Small intestine (tissue), 7 donors: ENCODE results near the gene CCL22. TPM values are rescaled to one million over a fixed set of nuclear protein-coding genes. Genes with fewer than 3 reads are reported as not detected.

Source experiments
- DNase-seq, 2 donors: peaks; one replicate each; pipeline versions ENCODE4 v3.0.0 to v3.0.0-alpha.2; 2013
- FAIRE-seq: peaks from 2 replicates; lab custom pipeline; 2012; peaks lifted over from hg19 to GRCh38; lab: Jason Lieb, UNC
- H3K27ac ChIP-seq, 3 donors: one replicate each; pipeline ENCODE4 v1.5.1; 2013; ENCODE audit warnings: low read length in 2 of 3, mild to moderate bottlenecking in 2 of 3, control low read depth in 1 of 3, inconsistent platforms in 1 of 3, low read depth in 1 of 3, moderate library complexity in 1 of 3
- H3K27me3 ChIP-seq, 3 donors: one replicate each; pipeline ENCODE4 v1.6.1; 2013; ENCODE audit warnings: low read length in 3 of 3, inconsistent platforms in 1 of 3; ENCODE audit not compliant: control insufficient read depth in 3 of 3, insufficient read depth in 3 of 3
- H3K36me3 ChIP-seq, 3 donors: one replicate each; pipeline ENCODE4 v1.6.1; 2013; ENCODE audit warnings: low read length in 3 of 3, inconsistent platforms in 1 of 3, low read depth in 1 of 3, mild to moderate bottlenecking in 1 of 3, moderate library complexity in 1 of 3; ENCODE audit not compliant: control insufficient read depth in 3 of 3, insufficient read depth in 2 of 3
- H3K4me1 ChIP-seq, 3 donors: one replicate each; pipeline ENCODE4 v1.6.1; 2013; ENCODE audit warnings: low read length in 2 of 3, inconsistent platforms in 1 of 3, low read depth in 1 of 3, mild to moderate bottlenecking in 1 of 3, moderate library complexity in 1 of 3; ENCODE audit not compliant: control insufficient read depth in 3 of 3, insufficient read depth in 2 of 3
- H3K4me3 ChIP-seq, 3 donors: one replicate each; pipeline ENCODE4 v1.5.1; 2013; ENCODE audit warnings: low read length in 3 of 3, control low read depth in 1 of 3, inconsistent platforms in 1 of 3, low read depth in 1 of 3, mild to moderate bottlenecking in 1 of 3, moderate library complexity in 1 of 3
- H3K9me3 ChIP-seq, 2 donors: one replicate each; pipeline ENCODE4 v1.6.1; 2013; ENCODE audit warnings: low read depth in 1 of 2, low read length in 1 of 2; ENCODE audit not compliant: control insufficient read depth in 2 of 2, insufficient read depth in 1 of 2
- WGBS, 3 donors: extraction: QIAGEN DNeasy Blood & Tissue Kit; methylation state at CpG; one replicate each; pipeline ENCODE4 v1.1.7; 2013; 5-methylcytosine and 5-hydroxymethylcytosine counted together
- polyA plus RNA-seq, 4 donors: library from polyadenylated mRNA; stranded (reverse) in 3 of 4; unstranded in 1 of 4; fragments of 200-250 nt in 3 of 4; fragments of 120-200 nt in 1 of 4; gene quantifications; one replicate each; pipeline versions ENCODE4 v1.2.1 to v1.2.3, GENCODE V29; 2013
- donor health status: healthy with polysubstance abuse.
- donor health status: control.
- donor health status: control.
- donor health status: Bipolar disorder and iron deficiency.
- donor health status: healthy.

Gene CCL22
- polyA plus RNA-seq, 4 donors: 0.16 to 0.43 TPM; not detected in 2

DNA sequence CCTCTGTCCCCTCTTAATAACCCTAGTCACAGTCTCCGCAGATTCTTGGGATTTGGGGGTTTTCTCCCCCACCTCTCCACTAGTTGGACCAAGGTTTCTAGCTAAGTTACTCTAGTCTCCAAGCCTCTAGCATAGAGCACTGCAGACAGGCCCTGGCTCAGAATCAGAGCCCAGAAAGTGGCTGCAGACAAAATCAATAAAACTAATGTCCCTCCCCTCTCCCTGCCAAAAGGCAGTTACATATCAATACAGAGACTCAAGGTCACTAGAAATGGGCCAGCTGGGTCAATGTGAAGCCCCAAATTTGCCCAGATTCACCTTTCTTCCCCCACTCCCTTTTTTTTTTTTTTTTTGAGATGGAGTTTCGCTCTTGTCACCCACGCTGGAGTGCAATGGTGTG lies 5.6 kb downstream of the CCL22 start:
- FAIRE-seq: no peak
- Histone ChIP-seq H3K27ac (no peak overlapping the region), H3K36me3 (no peaks in the 10 kb centered on the region), H3K4me3 (no peak overlapping the region), H3K9me3 (no peaks in the 10 kb centered on the region), H3K27me3 (no peaks in the 10 kb centered on the region), H3K4me1 (peaks cover 0 to 9% (median 0%) of the 10 kb centered on the region in 3 donors)
- WGBS, 3 donors: 92 to 98% (median 97%) methylated on average over 3 of the region's 3 CpGs
- DNase-seq: no peak

DNA sequence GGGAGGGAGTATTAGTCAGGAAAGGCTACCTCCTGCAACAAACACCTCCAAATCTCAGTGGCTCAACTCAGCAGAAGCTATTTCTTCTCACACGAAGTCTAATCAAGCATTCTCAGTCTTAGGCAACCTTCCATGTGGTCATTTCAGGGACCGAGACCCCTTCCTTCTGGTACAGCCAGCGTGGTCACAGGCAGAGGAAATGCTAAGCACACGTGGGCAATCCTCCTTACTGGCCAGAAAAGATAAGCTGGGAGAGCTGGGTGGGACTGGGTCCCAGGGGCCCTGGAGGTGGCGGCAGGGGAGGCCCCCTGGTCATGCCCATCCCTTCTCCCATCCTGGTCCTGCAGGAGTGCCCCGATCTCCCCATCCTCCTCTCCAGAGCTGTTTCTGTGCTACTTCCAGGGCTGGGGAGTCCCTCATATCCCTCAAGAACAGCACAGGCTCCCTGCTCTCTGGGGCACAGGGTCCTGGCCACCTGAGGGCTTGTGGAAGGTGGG lies 8.0 kb downstream of the CCL22 start:
- no peak for FAIRE-seq
- H3K27me3 ChIP-seq: no peaks in the 10 kb centered on the region
- no peak overlapping the region for H3K27ac ChIP-seq

DNA sequence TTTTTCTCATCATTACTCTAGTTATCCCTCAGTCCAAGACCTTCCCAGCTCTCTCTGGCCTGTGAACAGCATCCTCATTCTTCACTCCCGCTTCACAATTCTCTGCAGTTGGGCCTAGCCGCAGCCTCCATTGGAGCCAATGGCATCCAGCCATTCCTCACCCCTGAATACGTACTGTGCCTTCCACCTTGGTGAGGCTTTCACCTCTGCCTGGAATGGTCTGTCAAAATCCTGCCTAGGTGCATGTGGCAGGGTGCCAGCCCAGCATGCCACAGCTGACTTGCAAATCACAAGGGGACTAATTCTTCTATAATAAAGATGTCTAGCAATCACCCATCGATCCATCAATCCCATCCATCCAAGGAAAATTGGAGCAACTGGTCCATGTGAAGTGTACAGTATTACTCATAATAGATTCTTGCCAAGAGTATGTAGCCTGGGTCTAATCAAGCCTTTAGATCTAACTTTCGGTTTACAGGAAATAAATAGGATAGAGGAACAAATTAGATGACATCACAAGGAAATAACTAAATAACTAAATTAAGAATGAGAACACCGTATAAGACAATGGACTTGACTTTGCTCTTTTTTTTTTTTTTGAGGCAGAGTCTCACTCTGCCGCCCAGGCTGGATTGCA lies 8.7 kb downstream of the CCL22 start:
- FAIRE-seq: no peak
- peaks cover 0 to 17% (median 0%) of the 10 kb centered on the region in 3 donors for H3K4me1 ChIP-seq
- no peaks in the 10 kb centered on the region for H3K36me3 ChIP-seq
- no peaks in the 10 kb centered on the region for H3K27me3 ChIP-seq
- WGBS, 3 donors: 33 to 62% (median 54%) methylated on average over 7 of the region's 7 CpGs
- DNase-seq: peak in 1 of 2 donors; percentile 24
- H3K9me3 ChIP-seq: no peaks in the 10 kb centered on the region
- no peak overlapping the region for H3K4me3 ChIP-seq
- H3K27ac ChIP-seq: no peak overlapping the region

More for the DNA sequence above, 8.0 kb downstream of the CCL22 start:
- Histone ChIP-seq H3K36me3 (no peaks in the 10 kb centered on the region), H3K9me3 (no peaks in the 10 kb centered on the region), H3K4me1 (peaks cover 0 to 11% (median 0%) of the 10 kb centered on the region in 3 donors), H3K4me3 (no peak overlapping the region)
- DNase-seq: no peak
- 53 to 56% (median 56%) methylated on average over 5 to 6 of the region's 6 CpGs for WGBS, 3 donors

DNA sequence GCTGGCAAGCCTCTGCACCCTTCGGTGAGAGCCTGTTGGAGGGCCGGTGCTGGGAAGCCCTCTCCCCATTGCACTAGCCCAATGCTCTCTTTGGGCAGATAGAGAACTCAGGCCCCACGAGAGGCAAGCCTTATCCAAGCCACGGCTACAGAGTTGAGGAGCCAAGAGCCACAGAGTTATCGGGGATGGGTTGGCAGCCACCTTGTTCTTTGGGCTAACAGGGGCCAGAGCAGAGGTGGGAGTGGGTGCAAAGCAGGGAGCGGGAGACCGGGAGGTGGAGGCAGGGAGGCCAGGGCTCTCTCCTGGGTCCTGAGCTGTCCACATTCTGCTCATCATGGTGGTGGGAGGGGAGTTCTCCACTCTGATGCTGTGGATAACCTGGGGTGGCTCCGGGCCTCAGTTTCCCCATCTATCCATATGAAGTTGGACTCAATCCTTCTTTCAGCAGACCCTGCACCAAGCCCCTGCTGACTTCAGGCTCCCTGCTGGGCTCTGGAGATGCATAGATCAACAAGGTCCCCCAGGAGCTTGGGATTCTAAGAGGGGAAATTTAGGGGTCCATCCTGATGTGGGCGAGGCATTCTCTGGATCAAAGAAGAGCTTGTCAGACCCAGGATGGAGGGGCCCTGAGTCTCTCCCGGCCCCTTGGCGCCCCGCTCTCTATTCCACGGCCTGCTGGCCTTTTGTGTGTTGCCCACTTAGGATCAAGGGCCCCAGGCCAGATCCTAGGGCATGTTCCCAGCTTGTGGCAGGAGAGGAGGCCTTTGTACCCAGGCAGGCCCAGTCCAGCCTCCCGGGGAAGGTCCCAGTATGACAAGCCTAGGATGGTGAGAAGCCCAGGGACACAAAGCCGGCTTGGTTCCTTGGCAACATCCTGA lies 13.2 kb downstream of the CCL22 start:
- Histone ChIP-seq H3K4me3 (peak overlapping the region in 1 of 3 donors; percentile 66), H3K9me3 (no peaks in the 10 kb centered on the region), H3K27me3 (no peaks in the 10 kb centered on the region), H3K36me3 (no peaks in the 10 kb centered on the region), H3K4me1 (peaks cover 0 to 31% (median 3%) of the 10 kb centered on the region in 3 donors), H3K27ac (peak overlapping the region in 2 of 3 donors; percentile 66 to 92)
- 68 to 73% (median 69%) methylated on average over 15 of the region's 15 CpGs for WGBS, 3 donors
- FAIRE-seq: no peak
- peak in 1 of 2 donors; percentile 43 for DNase-seq

DNA sequence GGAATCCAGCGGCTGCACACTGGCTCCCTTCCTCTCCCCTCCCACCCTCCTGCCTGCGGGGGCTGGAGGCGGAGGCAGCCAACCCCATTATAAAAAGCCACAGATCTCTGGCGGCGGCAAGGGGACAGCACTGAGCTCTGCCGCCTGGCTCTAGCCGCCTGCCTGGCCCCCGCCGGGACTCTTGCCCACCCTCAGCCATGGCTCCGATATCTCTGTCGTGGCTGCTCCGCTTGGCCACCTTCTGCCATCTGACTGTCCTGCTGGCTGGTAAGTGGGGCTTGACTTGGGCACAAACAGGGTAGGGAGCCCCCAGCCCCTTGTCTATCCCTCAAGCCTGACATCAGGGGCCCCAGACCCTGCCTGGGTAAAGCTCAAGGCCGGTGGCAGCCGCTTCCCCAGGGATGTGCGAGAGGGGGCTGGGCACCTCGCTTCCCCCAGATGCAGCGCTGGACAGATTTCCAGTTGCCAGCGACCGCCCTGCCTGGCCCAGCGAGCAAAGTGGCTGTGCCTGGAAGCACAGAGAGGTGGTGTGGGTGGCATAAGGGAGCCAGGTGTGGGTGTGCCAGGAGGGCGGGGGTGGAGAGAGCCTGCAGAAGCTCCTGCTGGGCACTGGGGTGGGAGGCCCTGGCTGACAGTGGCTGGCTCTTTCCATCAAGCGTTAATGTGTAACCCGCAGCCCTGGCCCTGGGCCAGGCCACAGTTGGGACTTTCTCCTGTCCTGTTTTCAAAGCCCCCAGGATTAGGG lies 14.0 kb downstream of the CCL22 start, which contains the start of gene CX3CL1:
Gene CX3CL1 (plus strand): TSS at position 119 of the 745 bp plus-strand sequence. CDS start 79 bp downstream, at position 198.
- DNase-seq (peak; percentile 53 to 90), FAIRE-seq (no peak)
- Histone ChIP-seq H3K36me3 (no peaks in the 10 kb centered on the region), H3K9me3 (no peaks in the 10 kb centered on the region), H3K4me1 (peaks cover 0 to 38% (median 3%) of the 10 kb centered on the region in 3 donors), H3K4me3 (peak within 1 kb of the TSS in 2 of 3 donors; percentile 28 to 66), H3K27ac (peak within 1 kb of the TSS in 2 of 3 donors; percentile 87 to 92), H3K27me3 (no peaks in the 10 kb centered on the region)
- WGBS, 3 donors: 11 to 24% (median 23%) methylated on average over 21 to 23 of the region's 23 CpGs

DNA sequence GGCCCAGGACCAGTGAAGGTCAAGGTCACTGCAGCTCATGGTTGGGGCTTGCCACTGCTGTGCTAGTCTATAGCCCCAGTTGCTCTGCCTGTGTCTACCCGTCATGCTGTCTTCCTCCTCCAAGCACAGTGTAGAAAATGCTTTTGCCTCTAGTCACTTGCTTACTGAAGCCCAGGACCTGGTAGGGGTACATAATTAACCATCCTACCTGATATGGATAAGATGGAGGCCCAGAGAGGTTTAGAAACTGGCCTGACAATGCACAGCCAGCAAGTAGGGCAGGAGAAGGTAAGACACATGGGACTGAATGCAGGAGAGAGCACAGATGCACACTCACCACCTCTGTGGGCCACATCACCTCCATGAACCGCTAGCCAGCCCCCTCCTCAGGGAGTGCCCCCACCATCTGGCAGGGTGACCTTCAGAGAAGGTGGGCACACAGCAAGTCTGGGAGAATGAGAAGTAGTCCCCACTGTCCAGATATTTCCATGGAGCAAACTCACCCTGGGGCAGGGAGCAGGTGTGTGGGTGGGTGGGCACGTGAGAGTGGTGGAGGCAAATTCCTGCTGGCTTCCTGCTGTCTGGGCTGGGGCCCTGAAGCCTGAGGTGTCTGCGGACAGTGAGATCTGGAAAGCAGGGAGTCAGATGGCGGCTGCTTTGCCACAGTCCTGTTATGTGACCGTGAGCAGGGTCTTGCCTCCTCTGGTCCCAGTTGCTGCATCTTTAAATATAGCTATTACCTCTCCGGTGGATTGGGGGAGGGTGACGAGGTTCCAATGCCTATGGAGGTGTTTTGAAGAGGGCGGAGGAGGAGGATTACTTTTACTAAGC lies 14.7 kb downstream of the CCL22 start:
- Histone ChIP-seq H3K27me3 (no peaks in the 10 kb centered on the region), H3K9me3 (no peaks in the 10 kb centered on the region), H3K27ac (peak overlapping the region in 2 of 3 donors; percentile 87 to 92), H3K4me3 (peak overlapping the region in 1 of 3 donors; percentile 66), H3K36me3 (no peaks in the 10 kb centered on the region), H3K4me1 (peaks cover 0 to 39% (median 3%) of the 10 kb centered on the region in 3 donors)
- no peak for FAIRE-seq
- WGBS, 3 donors: 53 to 63% (median 62%) methylated on average over 9 of the region's 9 CpGs
- peak in 1 of 2 donors; percentile 44 for DNase-seq

DNA sequence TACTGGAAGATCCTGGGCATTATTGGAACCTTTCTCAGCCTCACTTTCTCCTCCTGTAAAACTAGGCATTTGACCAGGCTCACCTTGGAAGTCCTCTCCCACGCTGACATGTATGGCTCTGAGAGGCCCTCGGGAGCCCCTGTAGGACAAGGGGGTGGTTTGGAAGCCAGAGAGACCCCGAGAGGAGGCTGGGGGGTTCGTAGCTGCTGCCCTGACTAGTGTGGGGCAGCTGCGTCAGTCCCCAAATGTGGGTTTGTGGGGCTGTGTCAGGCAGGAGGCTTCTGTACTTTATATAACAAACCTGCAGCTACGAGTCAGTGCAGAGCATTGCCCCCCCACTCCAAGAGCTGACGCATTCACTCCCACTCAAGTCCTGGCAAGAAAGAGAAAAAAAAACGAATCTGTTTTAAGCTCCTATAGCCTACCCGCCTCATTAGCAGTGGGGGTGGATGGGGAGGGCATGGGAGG lies 15.5 kb downstream of the CCL22 start:
- DNase-seq (no peak), FAIRE-seq (no peak)
- Histone ChIP-seq H3K4me3 (peak overlapping the region in 1 of 3 donors; percentile 66), H3K27ac (peak overlapping the region in 2 of 3 donors; percentile 17 to 92), H3K36me3 (peaks cover 0 to 3% (median 0%) of the 10 kb centered on the region in 3 donors), H3K9me3 (no peaks in the 10 kb centered on the region), H3K4me1 (peaks cover 0 to 39% (median 3%) of the 10 kb centered on the region in 3 donors), H3K27me3 (no peaks in the 10 kb centered on the region)
- WGBS, 3 donors: 58 to 72% (median 70%) methylated on average over 9 of the region's 9 CpGs
